ENCODE results near the gene TBC1D4. TPM values are rescaled to one million over a fixed set of nuclear protein-coding genes. Genes with fewer than 3 reads are reported as not detected.

TBC1D4 gene
- total and polyA plus RNA-seq, 12 donors = 41.6 to 324 (median 191) TPM

GRCh38 chr13:75481176-75482069 is 546 bp downstream of the TBC1D4 start:
- peak in 5 of 7 donors; percentile 37 to 54 (median 45) for DNase-seq
- H3K4me1 ChIP-seq (replicated peaks in 1 of 2) = peaks cover 0 to 17% of the 10 kb centered on the region in 2 donors
- peak overlapping the region in 4 of 5 donors; percentile 76 to 91 (median 82) for H3K27ac ChIP-seq
- no peaks in the 10 kb centered on the region for H3K27me3 ChIP-seq
- no peaks in the 10 kb centered on the region for H3K9me3 ChIP-seq (replicated peaks in 1 of 3)
- peak overlapping the region; percentile 56 to 88 (median 85) for H3K4me3 ChIP-seq
- 0 to 1% (median 0%) methylated on average over 29 to 100 of the region's 100 CpGs; no CpG with 5 or more reads in 1 of the 4 donors for WGBS, 4 donors
- TF ChIP-seq CTCF (IDR thresholded peaks at IDR 0.05) = no peak
- TF ChIP-seq POLR2A (IDR thresholded peaks at IDR 0.05) = no peak
- intact Hi-C loops (cut with DNase I) = loop anchor here in 1 of 2 donors (10.0 kb wide), 2 partner anchors 63 to 117 kb away; partner anchors contain the start of gene UCHL3
- H3K36me3 ChIP-seq (replicated peaks in 1 of 2) = no peaks in the 10 kb centered on the region

GRCh38 chr13:75480671-75481175 is 1.2 kb downstream of the TBC1D4 start:
- peak overlapping the region in 4 of 5 donors; percentile 76 to 91 (median 82) for H3K27ac ChIP-seq
- peaks cover 0 to 14% of the 10 kb centered on the region in 2 donors for H3K4me1 ChIP-seq (replicated peaks in 1 of 2)
- no peaks in the 10 kb centered on the region for H3K9me3 ChIP-seq (replicated peaks in 1 of 3)
- H3K27me3 ChIP-seq = no peaks in the 10 kb centered on the region
- peak overlapping the region; percentile 56 to 88 (median 85) for H3K4me3 ChIP-seq
- peak; percentile 61 to 79 (median 70) for DNase-seq
- intact Hi-C loops (cut with DNase I) = loop anchor here in 1 of 2 donors (10.0 kb wide), 2 partner anchors 64 to 116 kb away; partner anchors contain the start of gene UCHL3
- no peaks in the 10 kb centered on the region for H3K36me3 ChIP-seq (replicated peaks in 1 of 2)
- 0 to 3% (median 1%) methylated on average over 8 to 48 of the region's 48 CpGs for WGBS, 4 donors
- no peak for TF ChIP-seq CTCF (IDR thresholded peaks at IDR 0.05)
- TF ChIP-seq POLR2A (IDR thresholded peaks at IDR 0.05) = peak in 1 of 2 donors; percentile 54

- intact Hi-C loops (cut with DNase I) = loop anchor here in 1 of 2 donors (10.0 kb wide), 1 partner anchor 114 kb away; no protein-coding TSS in a partner anchor
- Histone ChIP-seq H3K27ac (peak overlapping the region in 1 of 5 donors; percentile 86), H3K4me1 (replicated peaks in 1 of 2) (peaks cover 0 to 9% of the 10 kb centered on the region in 2 donors), H3K9me3 (replicated peaks in 1 of 3) (no peaks in the 10 kb centered on the region), H3K36me3 (replicated peaks in 1 of 2) (no peaks in the 10 kb centered on the region), H3K4me3 (peak overlapping the region in 3 of 4 donors; percentile 6 to 88 (median 85)), H3K27me3 (no peaks in the 10 kb centered on the region)
- DNase-seq = no peak
- TF ChIP-seq POLR2A (IDR thresholded peaks at IDR 0.05) (no peak), CTCF (IDR thresholded peaks at IDR 0.05) (no peak)
- WGBS, 4 donors = 34 to 42% (median 41%) methylated on average over 5 of the region's 5 CpGs
Observed at GRCh38 chr13:75479102-75479740, 2.7 kb downstream of the TBC1D4 start.
